A673 (cell line): ENCODE results near the gene UBQLN2.

Experiments used
- CTCF ChIP-seq: fragments of 300-800, 200-600 bp; sonication (generic); conservative IDR thresholded peaks from 2 replicates; pipeline ENCODE4 v1.5.1; 2017; ENCODE audit warnings: low read depth, mild to moderate bottlenecking, antibody characterized with exemption, low read length, moderate library complexity, mixed read lengths
- EZH2 ChIP-seq: fragments of 200-600 bp; sonication (generic); IDR thresholded peaks from 2 replicates; pipeline ENCODE4 v1.6.1; 2017; ENCODE audit warnings: borderline replicate concordance, low read depth, mild to moderate bottlenecking, mixed read lengths, antibody characterized with exemption, low read length; ENCODE audit not compliant: poor library complexity, severe bottlenecking

- TF ChIP-seq CTCF = no peak
- no peak for TF ChIP-seq EZH2
Observed at GRCh38 chrX:56519642-56520041, 43.8 kb upstream of the UBQLN2 start.
